Peyer's patch (tissue), 4 donors: ENCODE data around the gene DTX2.

Experiments used
- POLR2A ChIP-seq, 2 donors: fragments of 450-650 bp; IDR thresholded peaks; one replicate each; pipeline ENCODE4 v1.5.1; 2017; ENCODE audit warnings: antibody characterized with exemption in 2 of 2, mild to moderate bottlenecking in 2 of 2, moderate library complexity in 2 of 2
- TF ChIP-seq, protein P1 (sequence below), 6 experiments: fragments of 450-650 bp in 4 of 6; fragments of 200-600 bp in 2 of 6; sonication (generic) in 1 of 6; IDR thresholded peaks; one replicate each; pipeline ENCODE4 v1.5.1; 2017 to 2019; ENCODE audit warnings: antibody characterized with exemption in 6 of 6, mild to moderate bottlenecking in 3 of 6, moderate library complexity in 1 of 6

DNA sequence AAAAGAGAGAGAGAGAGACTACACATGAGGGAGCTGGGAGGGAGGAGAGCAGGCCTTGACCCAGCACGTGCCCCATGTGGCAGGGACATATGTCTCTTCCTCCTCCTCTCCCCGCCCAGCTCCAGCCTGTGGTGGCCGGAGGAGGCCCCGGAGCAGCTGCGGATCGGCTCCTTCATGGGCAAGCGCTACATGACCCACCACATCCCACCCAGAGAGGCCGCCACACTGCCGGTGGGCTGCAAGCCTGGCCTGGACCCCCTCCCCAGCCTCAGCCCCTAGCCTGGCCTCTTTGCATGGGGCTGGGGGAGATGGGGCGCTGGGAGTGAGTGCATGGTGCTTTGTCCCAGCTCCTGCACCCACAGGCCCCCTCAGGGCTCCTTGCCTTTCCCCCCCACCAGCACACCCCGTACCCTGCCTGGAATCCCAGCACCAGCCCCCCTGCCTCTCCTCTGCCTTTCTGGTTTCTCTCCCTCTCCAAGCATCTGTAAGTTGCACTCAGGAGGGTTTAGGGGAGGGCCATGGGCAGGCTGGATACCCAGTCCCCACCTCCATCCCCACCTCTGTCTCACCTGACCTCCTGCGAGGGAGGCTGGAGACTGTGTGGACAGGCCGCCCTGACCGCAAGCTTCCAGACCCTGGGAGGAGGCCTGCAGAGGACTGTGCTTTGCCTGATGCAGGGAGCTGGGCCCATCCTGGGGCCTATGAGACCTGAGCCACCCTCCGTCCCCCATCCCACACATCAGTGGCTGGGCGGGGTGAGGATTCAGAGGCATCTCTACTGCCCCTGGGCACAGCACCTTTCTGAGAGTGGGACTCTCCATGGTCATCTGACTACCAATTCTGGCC is 53.6 kb downstream of the DTX2 start:
- TF ChIP-seq POLR2A (IDR thresholded peaks at IDR 0.05) = no peak
- TF ChIP-seq, protein P1, sequence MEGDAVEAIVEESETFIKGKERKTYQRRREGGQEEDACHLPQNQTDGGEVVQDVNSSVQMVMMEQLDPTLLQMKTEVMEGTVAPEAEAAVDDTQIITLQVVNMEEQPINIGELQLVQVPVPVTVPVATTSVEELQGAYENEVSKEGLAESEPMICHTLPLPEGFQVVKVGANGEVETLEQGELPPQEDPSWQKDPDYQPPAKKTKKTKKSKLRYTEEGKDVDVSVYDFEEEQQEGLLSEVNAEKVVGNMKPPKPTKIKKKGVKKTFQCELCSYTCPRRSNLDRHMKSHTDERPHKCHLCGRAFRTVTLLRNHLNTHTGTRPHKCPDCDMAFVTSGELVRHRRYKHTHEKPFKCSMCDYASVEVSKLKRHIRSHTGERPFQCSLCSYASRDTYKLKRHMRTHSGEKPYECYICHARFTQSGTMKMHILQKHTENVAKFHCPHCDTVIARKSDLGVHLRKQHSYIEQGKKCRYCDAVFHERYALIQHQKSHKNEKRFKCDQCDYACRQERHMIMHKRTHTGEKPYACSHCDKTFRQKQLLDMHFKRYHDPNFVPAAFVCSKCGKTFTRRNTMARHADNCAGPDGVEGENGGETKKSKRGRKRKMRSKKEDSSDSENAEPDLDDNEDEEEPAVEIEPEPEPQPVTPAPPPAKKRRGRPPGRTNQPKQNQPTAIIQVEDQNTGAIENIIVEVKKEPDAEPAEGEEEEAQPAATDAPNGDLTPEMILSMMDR (IDR thresholded peaks at IDR 0.05) = no peak
